Stomach (tissue), 9 donors: Measurements from ENCODE around the gene LNP1. TPM values are rescaled to one million over a fixed set of nuclear protein-coding genes. Genes with fewer than 3 reads are reported as not detected.

Experiments used
- DNase-seq, 2 donors: peaks; one replicate each; pipeline versions ENCODE4 v3.0.0 to v3.0.0-alpha.2; 2013 to 2019
- H3K27ac ChIP-seq, 5 donors: fragments of 200-600 bp in 4 of 5; sonication (generic) in 4 of 5; one replicate each; pipeline ENCODE4 v1.5.1; 2013 to 2019; ENCODE audit warnings: mild to moderate bottlenecking in 1 of 5, moderate library complexity in 1 of 5
- H3K27me3 ChIP-seq, 3 donors: fragments of 200-600 bp; sonication (generic); one replicate each; pipeline ENCODE4 v1.5.1; 2017 to 2019; ENCODE audit warnings: mixed run types in 1 of 3
- H3K36me3 ChIP-seq, 4 donors: fragments of 200-600 bp; sonication (generic); 1 replicate in 3 of 4; 2 replicates in 1 of 4; pipeline ENCODE4 v1.5.1; 2016 to 2019
- H3K4me1 ChIP-seq, 4 donors: fragments of 200-600 bp; sonication (generic); one replicate each; pipeline ENCODE4 v1.5.1; 2016 to 2019
- H3K4me3 ChIP-seq, 4 donors: fragments of 200-600 bp; sonication (generic) in 3 of 4; one replicate each; pipeline ENCODE4 v1.5.1; 2016 to 2019; ENCODE audit warnings: mild to moderate bottlenecking in 1 of 4
- H3K9me3 ChIP-seq, 4 donors: fragments of 200-600 bp; sonication (generic); one replicate each; pipeline ENCODE4 v1.5.1; 2016 to 2019
- EP300 ChIP-seq: sonication (generic); formaldehyde crosslinking; IDR thresholded peaks from one replicate; pipeline ENCODE4 v1.6.1; 2017; ENCODE audit warnings: antibody characterized with exemption
- POLR2A ChIP-seq, 4 donors: fragments of 450-650 bp; IDR thresholded peaks; one replicate each; pipeline ENCODE4 v1.6.1; 2016; ENCODE audit warnings: antibody characterized with exemption in 4 of 4, control low read depth in 2 of 4, mild to moderate bottlenecking in 1 of 4, moderate library complexity in 1 of 4
- POLR2AphosphoS5 ChIP-seq, 3 donors: sonication (generic); formaldehyde crosslinking; IDR thresholded peaks; one replicate each; pipeline ENCODE4 v1.6.1; 2016; ENCODE audit warnings: antibody characterized with exemption in 3 of 3
- WGBS, 5 donors: extraction: QIAGEN DNeasy Blood & Tissue Kit in 3 of 5; methylation state at CpG; one replicate each; pipeline versions ENCODE4 v1.1.5 to v1.1.7; 2013 to 2018; 5-methylcytosine and 5-hydroxymethylcytosine counted together
- intact Hi-C: fragments of 100-400 bp; cut with DNase I; formaldehyde crosslinking; loops from one replicate; pipeline ENCODE4 v1.15.1; 2023; ENCODE audit warnings: low total_unique reads
- polyA plus RNA-seq, 3 donors: library from polyadenylated mRNA; stranded (reverse); fragments of 200-250 nt; gene quantifications; one replicate each; pipeline ENCODE4 v1.2.3, GENCODE V29; 2013
- total RNA-seq, 5 donors: library from RNA; depleted of rRNA; stranded (reverse); fragments of >200 nt; gene quantifications; one replicate each; pipeline versions ENCODE4 v1.1.0 to v1.2.3, GENCODE V29; 2014 to 2016
- TF ChIP-seq, protein P1 (sequence below), 7 experiments: fragments of 450-650 bp in 4 of 7; fragments of 200-600 bp in 3 of 7; sonication (generic) in 3 of 7; IDR thresholded peaks; one replicate each; pipeline ENCODE4 v1.5.1; 2016 to 2019; ENCODE audit warnings: antibody characterized with exemption in 7 of 7, control low read depth in 2 of 7, mild to moderate bottlenecking in 1 of 7
- donor health status: healthy with polysubstance abuse.
- donor health status: Bipolar disorder and iron deficiency.
- donor health status: healthy.

Gene LNP1
- total and polyA plus RNA-seq, 8 donors = 0.58 to 4.0 (median 1.6) TPM; not detected in 3

DNA sequence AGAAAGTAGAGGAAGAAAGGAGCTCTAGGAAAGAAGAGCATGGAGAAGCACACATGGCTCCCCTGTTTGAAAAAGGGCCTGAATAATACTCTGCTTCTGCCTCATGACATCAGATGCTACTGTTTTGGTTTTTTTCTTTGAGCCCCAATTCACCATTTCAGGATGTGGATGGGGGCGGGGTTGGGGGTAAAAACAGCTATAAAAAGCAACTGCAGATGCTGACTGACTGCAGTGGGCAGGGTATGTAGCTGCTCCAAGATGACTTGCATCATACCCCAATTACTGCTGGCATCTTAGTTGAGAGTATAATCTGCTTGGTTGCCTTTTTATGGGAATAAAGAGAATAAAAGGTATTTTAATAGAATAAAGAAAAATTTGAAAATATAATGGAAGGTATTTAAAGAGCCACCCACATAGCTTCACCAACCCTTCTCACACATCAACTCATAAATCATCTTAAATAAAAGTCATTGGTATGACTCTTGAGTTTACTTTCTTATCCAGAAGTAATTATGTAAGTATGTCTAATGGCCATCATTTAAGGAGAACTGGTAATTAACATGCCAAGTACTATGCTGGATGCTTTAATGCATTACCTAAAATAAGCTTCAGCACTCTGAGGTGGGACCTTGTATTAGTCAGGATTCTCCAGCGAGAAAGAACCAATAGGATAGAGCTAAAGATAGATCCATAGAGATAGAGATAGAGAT lies 54.7 kb downstream of the LNP1 start:
- no peak for TF ChIP-seq EP300
- TF ChIP-seq POLR2AphosphoS5 (IDR thresholded peaks at IDR 0.05) = no peak
- no peak for TF ChIP-seq POLR2A (IDR thresholded peaks at IDR 0.05)
- no peak overlapping the region for H3K4me3 ChIP-seq
- H3K27me3 ChIP-seq = no peaks in the 10 kb centered on the region
- no peaks in the 10 kb centered on the region for H3K36me3 ChIP-seq
- no peaks in the 10 kb centered on the region for H3K4me1 ChIP-seq
- H3K9me3 ChIP-seq = no peaks in the 10 kb centered on the region
- WGBS, 5 donors = 88 to 94% (median 90%) methylated on average over 2 of the region's 2 CpGs
- intact Hi-C loops = no loop called here
- DNase-seq = no peak
- H3K27ac ChIP-seq = no peak overlapping the region

DNA sequence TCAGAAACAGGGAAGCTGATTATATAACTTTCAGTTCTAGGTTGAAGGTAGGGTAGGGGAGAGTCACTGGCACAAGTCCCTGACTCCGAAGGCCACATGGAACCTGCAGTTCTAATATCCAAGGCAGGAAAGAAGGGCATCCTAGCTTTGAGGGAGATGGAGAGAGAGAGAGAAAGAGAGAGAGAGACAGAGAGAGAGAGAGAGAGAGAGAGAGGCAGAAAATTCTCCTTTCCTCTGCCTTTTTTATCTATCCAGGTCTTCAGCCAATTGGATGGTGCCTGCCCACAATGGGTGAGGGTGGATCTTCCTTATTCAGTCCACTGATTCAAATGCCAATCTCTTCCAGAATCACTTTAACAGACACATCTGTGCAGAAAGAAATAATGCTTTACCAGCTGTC lies 55.4 kb downstream of the LNP1 start:
- H3K27me3 ChIP-seq = no peaks in the 10 kb centered on the region
- 85 to 100% (median 88%) methylated on average over 1 of the region's 1 CpG for WGBS, 5 donors
- intact Hi-C loops = no loop called here
- no peak for DNase-seq
- no peaks in the 10 kb centered on the region for H3K4me1 ChIP-seq
- no peaks in the 10 kb centered on the region for H3K9me3 ChIP-seq
- no peaks in the 10 kb centered on the region for H3K36me3 ChIP-seq
- H3K4me3 ChIP-seq = no peak overlapping the region
- no peak for TF ChIP-seq EP300
- TF ChIP-seq POLR2AphosphoS5 (IDR thresholded peaks at IDR 0.05) = no peak
- TF ChIP-seq POLR2A (IDR thresholded peaks at IDR 0.05) = no peak
- TF ChIP-seq, protein P1, sequence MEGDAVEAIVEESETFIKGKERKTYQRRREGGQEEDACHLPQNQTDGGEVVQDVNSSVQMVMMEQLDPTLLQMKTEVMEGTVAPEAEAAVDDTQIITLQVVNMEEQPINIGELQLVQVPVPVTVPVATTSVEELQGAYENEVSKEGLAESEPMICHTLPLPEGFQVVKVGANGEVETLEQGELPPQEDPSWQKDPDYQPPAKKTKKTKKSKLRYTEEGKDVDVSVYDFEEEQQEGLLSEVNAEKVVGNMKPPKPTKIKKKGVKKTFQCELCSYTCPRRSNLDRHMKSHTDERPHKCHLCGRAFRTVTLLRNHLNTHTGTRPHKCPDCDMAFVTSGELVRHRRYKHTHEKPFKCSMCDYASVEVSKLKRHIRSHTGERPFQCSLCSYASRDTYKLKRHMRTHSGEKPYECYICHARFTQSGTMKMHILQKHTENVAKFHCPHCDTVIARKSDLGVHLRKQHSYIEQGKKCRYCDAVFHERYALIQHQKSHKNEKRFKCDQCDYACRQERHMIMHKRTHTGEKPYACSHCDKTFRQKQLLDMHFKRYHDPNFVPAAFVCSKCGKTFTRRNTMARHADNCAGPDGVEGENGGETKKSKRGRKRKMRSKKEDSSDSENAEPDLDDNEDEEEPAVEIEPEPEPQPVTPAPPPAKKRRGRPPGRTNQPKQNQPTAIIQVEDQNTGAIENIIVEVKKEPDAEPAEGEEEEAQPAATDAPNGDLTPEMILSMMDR (IDR thresholded peaks at IDR 0.05) = no peak
- H3K27ac ChIP-seq = no peak overlapping the region

DNA sequence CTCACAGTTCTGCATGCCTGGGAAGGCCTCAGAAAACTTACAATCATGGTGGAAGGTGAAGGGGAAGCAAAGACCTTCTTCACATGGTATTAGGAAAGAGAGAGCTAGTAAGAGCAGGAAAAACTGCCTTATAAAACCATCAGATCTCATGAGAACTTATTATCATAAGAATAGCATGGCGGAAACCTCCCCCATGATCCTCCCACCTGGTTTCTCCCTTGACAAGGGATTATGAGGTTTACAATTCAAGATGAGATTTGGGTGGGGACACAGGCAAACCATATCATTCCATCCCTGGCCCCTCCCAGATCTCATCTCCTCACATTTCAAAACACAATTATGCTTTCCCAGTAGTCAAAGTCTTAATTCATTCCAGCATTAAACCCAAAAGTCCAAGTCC lies 56.5 kb downstream of the LNP1 start:
- 95 to 100% (median 96%) methylated on average over 1 of the region's 1 CpG for WGBS, 5 donors

DNA sequence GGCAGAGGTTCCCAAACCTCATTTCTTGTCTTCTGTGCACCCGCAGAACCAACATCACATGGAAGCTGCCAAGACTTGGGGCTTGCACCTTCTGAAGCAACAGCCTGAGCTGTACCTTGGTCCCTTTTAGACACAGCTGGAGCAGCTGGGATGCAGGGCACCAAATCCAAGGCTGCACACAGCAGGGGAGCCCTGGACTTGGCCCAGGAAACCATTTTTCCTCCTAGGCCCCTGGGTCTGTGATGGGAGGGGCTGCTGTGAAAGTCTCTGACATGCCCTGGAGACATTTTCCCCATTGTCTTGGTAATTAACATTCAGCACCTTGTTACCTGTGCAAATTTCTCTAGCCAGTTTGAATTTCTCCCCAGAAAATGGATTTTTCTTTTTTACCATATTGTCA lies 57.5 kb downstream of the LNP1 start:
- Histone ChIP-seq H3K27ac (no peak overlapping the region), H3K4me1 (no peaks in the 10 kb centered on the region), H3K9me3 (no peaks in the 10 kb centered on the region), H3K4me3 (no peak overlapping the region), H3K27me3 (no peaks in the 10 kb centered on the region), H3K36me3 (no peaks in the 10 kb centered on the region)
- TF ChIP-seq POLR2AphosphoS5 (IDR thresholded peaks at IDR 0.05) (no peak), EP300 (no peak), POLR2A (IDR thresholded peaks at IDR 0.05) (no peak)
- TF ChIP-seq, protein P1 (IDR thresholded peaks at IDR 0.05) = no peak
- 93 to 100% (median 96%) methylated on average over 1 of the region's 1 CpG for WGBS, 5 donors
- intact Hi-C loops = no loop called here
- no peak for DNase-seq

More for the DNA sequence above, 56.5 kb downstream of the LNP1 start:
- TF ChIP-seq, protein P1 (IDR thresholded peaks at IDR 0.05) = no peak
- TF ChIP-seq EP300 (no peak), POLR2A (IDR thresholded peaks at IDR 0.05) (no peak), POLR2AphosphoS5 (IDR thresholded peaks at IDR 0.05) (no peak)
- DNase-seq = no peak
- Histone ChIP-seq H3K9me3 (no peaks in the 10 kb centered on the region), H3K27ac (no peak overlapping the region), H3K36me3 (no peaks in the 10 kb centered on the region), H3K4me3 (no peak overlapping the region), H3K27me3 (no peaks in the 10 kb centered on the region), H3K4me1 (no peaks in the 10 kb centered on the region)
- intact Hi-C loops = no loop called here

DNA sequence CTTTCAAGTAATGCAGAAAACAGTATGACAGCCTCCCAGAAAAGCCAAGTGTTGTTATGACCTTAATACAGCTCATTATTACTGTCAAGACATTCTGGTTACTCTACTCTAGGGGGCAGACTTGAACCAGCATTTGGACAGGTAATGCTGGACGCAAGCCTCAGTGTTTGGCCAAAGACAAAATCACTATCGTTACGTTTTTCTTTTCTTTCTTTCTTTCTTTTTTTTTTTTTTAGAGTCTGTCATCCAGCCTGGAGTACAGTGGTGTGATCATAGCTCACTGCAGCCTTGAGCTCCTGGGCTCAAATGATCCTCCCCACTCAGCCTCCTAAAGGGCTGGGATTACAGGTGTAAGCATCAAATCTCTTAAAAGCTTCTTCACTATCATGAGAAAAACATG lies 61.7 kb downstream of the LNP1 start:
- TF ChIP-seq EP300 = no peak
- TF ChIP-seq, protein P1 (IDR thresholded peaks at IDR 0.05) = peak in 5 of 7 experiments; percentile 40 to 74 (median 63)
- intact Hi-C loops = no loop called here
- Histone ChIP-seq H3K27ac (no peak overlapping the region), H3K36me3 (no peaks in the 10 kb centered on the region), H3K4me3 (no peak overlapping the region), H3K4me1 (peaks cover 0 to 8% (median 2%) of the 10 kb centered on the region in 4 donors), H3K9me3 (peaks cover 0 to 9% (median 4%) of the 10 kb centered on the region in 4 donors), H3K27me3 (no peaks in the 10 kb centered on the region)
- DNase-seq = peak in 1 of 2 donors; percentile 82
- WGBS, 5 donors = 0 to 4% (median 3%) methylated on average over 3 of the region's 3 CpGs
